IMR-90 (cell line): Measurements from ENCODE around the gene RBM39. TPM values are rescaled to one million over a fixed set of nuclear protein-coding genes. Genes with fewer than 3 reads are reported as not detected.

Experiments used
- ATAC-seq: fragments of 200-7000 bp; cut with Tn5 transposase; 2 replicates; pipeline ENCODE4 v1.9.1; 2020; ENCODE audit warnings: low read depth, mild to moderate bottlenecking, moderate library complexity
- BruUV-seq: library from RNA; stranded (reverse); fragments of 400-500 nt; replicated peaks from 2 replicates; lab custom pipeline; 2021; lab: Mats Ljungman, UMichigan
- CTCF ChIA-PET: fragments of 300-600 bp; formaldehyde crosslinking; extraction: SDS; loops from one replicate; lab custom pipeline; 2021; ENCODE audit warnings: antibody characterized with exemption; lab: Yijun Ruan, JAX
- POLR2A ChIA-PET: fragments of 300-600 bp; sonication (Branson Sonifier 250); formaldehyde crosslinking; loops from one replicate; lab custom pipeline; 2022; ENCODE audit warnings: antibody characterized with exemption; ENCODE audit not compliant: unreplicated experiment; lab: Charles Lee
- DNase-seq: peaks from one replicate; pipeline ENCODE4 v3.0.0; 2013
- H2AFZ ChIP-seq: replicated peaks from 2 replicates; pipeline ENCODE3; 2013; ENCODE audit warnings: low read length, mild to moderate bottlenecking; ENCODE audit not compliant: poor library complexity
- H2AK5ac ChIP-seq: 2 replicates; pipeline ENCODE4 v1.6.1; 2013; ENCODE audit warnings: low read depth, low read length, inconsistent platforms
- H2AK9ac ChIP-seq: replicated peaks from 2 replicates; pipeline ENCODE3; 2013; ENCODE audit warnings: mild to moderate bottlenecking, low read depth, low read length, moderate library complexity; ENCODE audit not compliant: poor library complexity
- H2BK120ac ChIP-seq: 2 replicates; pipeline ENCODE4 v1.6.1; 2013; ENCODE audit warnings: low read depth, low read length, inconsistent platforms
- H2BK15ac ChIP-seq: 3 replicates; pipeline ENCODE4 v1.6.1; 2013; ENCODE audit warnings: low read depth, low read length, inconsistent platforms
- H2BK20ac ChIP-seq: 2 replicates; pipeline ENCODE4 v1.6.1; 2013; ENCODE audit warnings: low read depth, mild to moderate bottlenecking, inconsistent platforms, low read length, moderate library complexity
- H2BK5ac ChIP-seq: 2 replicates; pipeline ENCODE4 v1.6.1; 2013; ENCODE audit warnings: mild to moderate bottlenecking, low read depth, low read length, inconsistent platforms; ENCODE audit not compliant: poor library complexity, severe bottlenecking
- H3K14ac ChIP-seq: replicated peaks from 2 replicates; pipeline ENCODE4 v1.6.1; 2013; ENCODE audit warnings: low read depth, low read length, inconsistent platforms
- H3K18ac ChIP-seq: 2 replicates; pipeline ENCODE4 v1.6.1; 2013; ENCODE audit warnings: low read depth, low read length, control low read depth
- H3K23ac ChIP-seq: 2 replicates; pipeline ENCODE4 v1.6.1; 2013; ENCODE audit warnings: low read depth, low read length, inconsistent platforms
- H3K27ac ChIP-seq: 2 replicates; pipeline ENCODE4 v1.5.1; 2013; ENCODE audit warnings: mild to moderate bottlenecking, control low read depth, low read length; ENCODE audit not compliant: insufficient read depth
- H3K27me3 ChIP-seq: 2 replicates; pipeline ENCODE4 v1.6.1; 2013; ENCODE audit warnings: low read length; ENCODE audit not compliant: control insufficient read depth, insufficient read depth
- H3K36me3 ChIP-seq: 2 replicates; pipeline ENCODE4 v1.6.1; 2013; ENCODE audit warnings: low read length, mixed read lengths; ENCODE audit not compliant: control insufficient read depth, insufficient read depth
- H3K4ac ChIP-seq: 2 replicates; pipeline ENCODE4 v1.6.1; 2013; ENCODE audit warnings: low read depth, low read length, inconsistent platforms
- H3K4me1 ChIP-seq: 2 replicates; pipeline ENCODE4 v1.6.1; 2013; ENCODE audit warnings: low read length, mixed read lengths; ENCODE audit not compliant: control insufficient read depth, insufficient read depth
- H3K4me2 ChIP-seq: 2 replicates; pipeline ENCODE4 v1.6.1; 2013; ENCODE audit warnings: low read depth, mild to moderate bottlenecking, control low read depth, low read length, moderate library complexity
- H3K4me3 ChIP-seq: 2 replicates; pipeline ENCODE4 v1.5.1; 2013; ENCODE audit warnings: low read depth, mild to moderate bottlenecking, control low read depth, low read length, moderate library complexity; ENCODE audit not compliant: insufficient read depth
- H3K56ac ChIP-seq: 2 replicates; pipeline ENCODE4 v1.6.1; 2013; ENCODE audit warnings: low read length, inconsistent platforms; ENCODE audit not compliant: insufficient read depth; ENCODE audit errors: extremely low read depth
- H3K79me1 ChIP-seq, 2 experiments: 2 replicates each; pipeline ENCODE4 v1.6.1; 2013; ENCODE audit warnings: low read length in 2 of 2, inconsistent platforms in 1 of 2, low read depth in 1 of 2
- H3K9ac ChIP-seq: 2 replicates; pipeline ENCODE4 v1.6.1; 2013; ENCODE audit warnings: low read depth, low read length, control low read depth
- H3K9me1 ChIP-seq: 2 replicates; pipeline ENCODE4 v1.6.1; 2013; ENCODE audit warnings: low read length, inconsistent platforms; ENCODE audit not compliant: insufficient read depth
- H3K9me3 ChIP-seq: 2 replicates; pipeline ENCODE4 v1.6.1; 2013; ENCODE audit warnings: low read length; ENCODE audit not compliant: control insufficient read depth, insufficient read depth
- H4K20me1 ChIP-seq: 2 replicates; pipeline ENCODE4 v1.6.1; 2013; ENCODE audit warnings: low read length, inconsistent platforms; ENCODE audit not compliant: insufficient read depth
- H4K5ac ChIP-seq: 2 replicates; pipeline ENCODE4 v1.6.1; 2013; ENCODE audit warnings: mild to moderate bottlenecking, low read depth, low read length, control low read depth
- H4K8ac ChIP-seq, 2 experiments: 2 replicates each; pipeline ENCODE4 v1.6.1; 2013; ENCODE audit warnings: low read depth in 2 of 2, low read length in 2 of 2, control low read depth in 1 of 2, inconsistent platforms in 1 of 2
- H4K91ac ChIP-seq: 2 replicates; pipeline ENCODE4 v1.6.1; 2013; ENCODE audit warnings: low read depth, low read length, inconsistent platforms; ENCODE audit not compliant: insufficient read depth
- CEBPB ChIP-seq: IDR thresholded peaks from 2 replicates; pipeline ENCODE4 v1.6.1; 2012; ENCODE audit warnings: low read depth, low read length, improper control_type of control experiment
- CHD1 ChIP-seq: IDR thresholded peaks from 2 replicates; pipeline ENCODE4 v1.6.1; 2012; ENCODE audit warnings: low read depth, low read length, improper control_type of control experiment
- ELK1 ChIP-seq: fragments of 150-350 bp; IDR thresholded peaks from 2 replicates; pipeline ENCODE4 v1.6.1; 2016; ENCODE audit warnings: low read depth, mild to moderate bottlenecking, low read length, moderate library complexity, borderline replicate concordance
- MAFK ChIP-seq: IDR thresholded peaks from 2 replicates; pipeline ENCODE4 v1.6.1; 2012; ENCODE audit warnings: low read depth, low read length, improper control_type of control experiment
- MXI1 ChIP-seq: IDR thresholded peaks from 2 replicates; pipeline ENCODE4 v1.6.1; 2012; ENCODE audit warnings: low read depth, mild to moderate bottlenecking, low read length, moderate library complexity, borderline replicate concordance
- NFE2L2 ChIP-seq: fragments of 150-350 bp; IDR thresholded peaks from 2 replicates; pipeline ENCODE4 v1.6.1; 2016; ENCODE audit warnings: low read depth, mild to moderate bottlenecking, low read length
- POLR2A ChIP-seq: IDR thresholded peaks from 2 replicates; pipeline ENCODE4 v1.6.1; 2012; ENCODE audit warnings: mild to moderate bottlenecking, low read depth, low read length
- RFX5 ChIP-seq: IDR thresholded peaks from 2 replicates; pipeline ENCODE4 v1.8.0; 2012; ENCODE audit warnings: low read depth, mild to moderate bottlenecking, low read length, moderate library complexity
- USF2 ChIP-seq: fragments of 150-350 bp; IDR thresholded peaks from 2 replicates; pipeline ENCODE4 v1.6.1; 2017; ENCODE audit warnings: mild to moderate bottlenecking, antibody characterized with exemption, low read length, low read depth
- WGBS, 2 experiments: methylation state at CpG; one replicate each; pipeline versions ENCODE4 v1.1.5 to v1.1.7; 2013; ENCODE audit warnings: missing lambda C conversion rate in 2 of 2; ENCODE audit not compliant: insufficient read length in 1 of 2; ENCODE audit errors: extremely low coverage in 2 of 2; 5-methylcytosine and 5-hydroxymethylcytosine counted together
- dilution Hi-C: fragments of 300-500 bp; cut with HindIII; formaldehyde crosslinking; loops from one replicate; pipeline ENCODE4 v1.14.3; 2018; ENCODE audit warnings: low sequenced_read_pairs; ENCODE audit not compliant: unreplicated experiment
- in situ Hi-C: fragments of 300-500 bp; cut with MboI; formaldehyde crosslinking; loops from 3 replicates; pipeline ENCODE4 v1.14.3; 2019; ENCODE audit warnings: low sequenced_read_pairs, inconsistent platforms, mixed read lengths
- intact Hi-C: fragments of 100-400 bp; cut with micrococcal nuclease; formaldehyde crosslinking; loops from 2 replicates; pipeline ENCODE4 v1.10.0; 2022
- polyA plus RNA-seq, 3 experiments: library from polyadenylated mRNA; depleted of rRNA; stranded (reverse); fragments of >200 nt; gene quantifications; 2 replicates each; pipeline ENCODE4 v1.2.3, GENCODE V29; 2012; ENCODE audit warnings: low replicate concordance in 1 of 3
- total RNA-seq: library from RNA; depleted of rRNA; stranded (reverse); fragments of >200 nt; gene quantifications from 2 replicates; pipeline ENCODE4 v1.2.3, GENCODE V29; 2012

Gene RBM39
- total and polyA plus RNA-seq, 2 of the 4 experiments (the other 2 are of a cell fraction) = 106 to 166 TPM

DNA sequence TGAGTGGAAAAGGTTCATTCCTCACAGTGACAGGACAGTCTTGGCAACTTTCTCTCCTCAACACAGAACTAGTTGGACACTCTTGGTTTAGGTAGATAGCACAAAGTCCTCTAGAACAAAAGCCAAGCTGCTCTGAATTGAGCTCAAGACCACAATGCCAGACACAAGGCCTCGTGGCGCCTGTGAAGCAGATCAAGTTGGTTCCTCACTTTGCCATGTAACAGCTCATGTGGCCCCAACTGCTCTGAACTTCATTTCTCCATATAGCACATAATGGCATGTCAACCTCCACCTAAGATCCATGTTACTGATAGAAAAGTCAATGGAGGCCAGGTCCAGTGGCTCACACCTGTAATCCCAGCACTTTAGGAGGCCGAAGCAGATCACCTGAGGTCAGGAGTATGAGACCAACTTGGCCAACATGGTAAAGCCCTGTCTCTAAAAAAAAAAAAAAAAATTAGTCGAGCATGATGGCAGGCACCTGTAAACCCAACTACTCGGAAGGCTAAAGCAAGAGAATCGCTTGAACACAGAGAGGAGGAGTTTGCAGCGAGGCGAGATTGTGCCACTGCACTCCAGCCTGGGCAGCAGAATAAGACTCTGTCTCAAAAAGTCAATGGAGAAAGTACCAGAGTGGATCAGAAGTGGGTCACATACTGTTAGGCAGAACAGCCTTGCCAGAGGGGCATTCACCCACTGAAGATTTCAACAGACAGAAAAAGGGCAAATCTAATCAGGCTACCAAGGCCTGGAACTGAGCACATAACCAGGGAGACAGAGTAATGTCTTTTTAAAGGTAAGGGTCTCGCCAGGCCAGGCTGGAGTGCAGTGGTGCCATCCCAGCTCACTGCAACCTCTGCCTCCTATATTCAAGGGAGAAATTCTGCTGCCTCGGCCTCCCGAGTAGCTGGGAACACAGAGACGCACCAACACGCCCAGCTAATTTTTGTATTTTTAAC, 21.6 kb downstream of the RBM39 start:
- DNase-seq = no peak
- H2AK5ac ChIP-seq = no peak overlapping the region
- H2BK15ac ChIP-seq = no peak overlapping the region
- no peaks in the 10 kb centered on the region for H3K9me3 ChIP-seq
- H4K91ac ChIP-seq = no peak overlapping the region
- no peak overlapping the region for H2BK20ac ChIP-seq
- no peak overlapping the region for H4K8ac ChIP-seq
- in situ Hi-C loops (no loop called here), intact Hi-C loops (no loop called here), dilution Hi-C loops (no loop called here)
- H3K79me1 ChIP-seq = peaks cover 35 to 70% of the 10 kb centered on the region in 2 experiments
- H3K27me3 ChIP-seq = no peaks in the 10 kb centered on the region
- no peak for ATAC-seq
- peaks cover 96% of the 10 kb centered on the region for H4K20me1 ChIP-seq
- H3K36me3 ChIP-seq = peaks cover 80% of the 10 kb centered on the region
- H4K5ac ChIP-seq = no peak overlapping the region
- H2BK120ac ChIP-seq = no peak overlapping the region
- H3K9ac ChIP-seq = no peak overlapping the region
- WGBS, 2 experiments = 93% methylated on average over 8 of the region's 13 CpGs; no CpG with 5 or more reads in 1 of the 2 experiments
- H3K4me1 ChIP-seq = no peaks in the 10 kb centered on the region
- no peak overlapping the region for H2AK9ac ChIP-seq
- no peak overlapping the region for H3K56ac ChIP-seq
- peaks cover 11% of the 10 kb centered on the region for H3K9me1 ChIP-seq
- H3K23ac ChIP-seq = no peak overlapping the region
- no peak overlapping the region for H2AFZ ChIP-seq
- no peak overlapping the region for H3K4ac ChIP-seq
- CTCF ChIA-PET = no interaction called here
- no peak overlapping the region for H3K4me2 ChIP-seq
- BruUV-seq = no TSS peak
- H2BK5ac ChIP-seq = no peak overlapping the region
- no peak overlapping the region for H3K4me3 ChIP-seq
- POLR2A ChIA-PET = no interaction called here
- H3K27ac ChIP-seq = no peak overlapping the region
- no peak overlapping the region for H3K18ac ChIP-seq
- H3K14ac ChIP-seq = no peak overlapping the region
- TF ChIP-seq MXI1 = no peak
- no peak for TF ChIP-seq MAFK
- TF ChIP-seq ELK1 = no peak
- no peak for TF ChIP-seq USF2
- no peak for TF ChIP-seq RFX5
- no peak for TF ChIP-seq CHD1
- no peak for TF ChIP-seq POLR2A
- no peak for TF ChIP-seq CEBPB
- no peak for TF ChIP-seq NFE2L2
